HepG2 (cell line): Measurements from ENCODE around the gene INO80. TPM values are rescaled to one million over a fixed set of nuclear protein-coding genes. Genes with fewer than 3 reads are reported as not detected.

Source experiments
- EED ChIP-seq: sonication (generic); formaldehyde crosslinking; IDR thresholded peaks from 2 replicates; pipeline ENCODE4 v1.5.0; 2020; ENCODE audit warnings: mild to moderate bottlenecking, missing genetic modification reagents
- GATAD2A ChIP-seq: IDR thresholded peaks from 2 replicates; pipeline ENCODE4 v1.6.1; 2016
- ISL2 ChIP-seq: sonication (generic); formaldehyde crosslinking; IDR thresholded peaks from 2 replicates; pipeline ENCODE4 v1.5.0; 2020; ENCODE audit warnings: missing genetic modification reagents
- MED8 ChIP-seq: sonication (generic); formaldehyde crosslinking; IDR thresholded peaks from 2 replicates; pipeline ENCODE4 v1.8.1; 2023; ENCODE audit warnings: mild to moderate bottlenecking, missing genetic modification reagents; ENCODE audit not compliant: insufficient replicate concordance
- NFYC ChIP-seq: IDR thresholded peaks from 2 replicates; pipeline ENCODE4 v1.6.1; 2016; ENCODE audit warnings: missing genetic modification reagents, missing compliant biosample characterization
- RBAK ChIP-seq: sonication (generic); formaldehyde crosslinking; IDR thresholded peaks from 2 replicates; pipeline ENCODE4 v1.5.1; 2020; ENCODE audit warnings: mild to moderate bottlenecking, missing genetic modification reagents
- RBM22 ChIP-seq: fragments of 200-400 bp; formaldehyde crosslinking; optimal IDR thresholded peaks from 2 replicates; pipeline ENCODE3; 2017; ENCODE audit warnings: mild to moderate bottlenecking, low read length, moderate library complexity
- ZFY ChIP-seq: sonication (generic); formaldehyde crosslinking; IDR thresholded peaks from 2 replicates; pipeline ENCODE4 v1.4.0; 2020; ENCODE audit warnings: missing genetic modification reagents
- ZNF24 ChIP-seq: fragments of 450-650 bp; IDR thresholded peaks from 2 replicates; pipeline ENCODE4 v1.6.1; 2017; ENCODE audit warnings: antibody characterized with exemption, mild to moderate bottlenecking
- ZNF251 ChIP-seq: sonication (generic); formaldehyde crosslinking; IDR thresholded peaks from 2 replicates; pipeline ENCODE4 v1.9.0; 2021; ENCODE audit warnings: mild to moderate bottlenecking, missing genetic modification reagents
- ZNF253 ChIP-seq: sonication (generic); formaldehyde crosslinking; IDR thresholded peaks from 2 replicates; pipeline ENCODE4 v1.8.0; 2022; ENCODE audit warnings: mild to moderate bottlenecking, missing genetic modification reagents, borderline replicate concordance
- ZNF263 ChIP-seq: sonication (generic); formaldehyde crosslinking; IDR thresholded peaks from 2 replicates; pipeline ENCODE4 v1.4.0; 2020; ENCODE audit warnings: missing genetic modification reagents
- ZNF563 ChIP-seq: sonication (generic); formaldehyde crosslinking; IDR thresholded peaks from 2 replicates; pipeline ENCODE4 v1.8.0; 2022; ENCODE audit warnings: mild to moderate bottlenecking, moderate library complexity, missing genetic modification reagents
- ZNF777 ChIP-seq: sonication (generic); formaldehyde crosslinking; IDR thresholded peaks from 2 replicates; pipeline ENCODE4 v1.4.0; 2020; ENCODE audit warnings: missing genetic modification reagents
- ZNF781 ChIP-seq: sonication (generic); formaldehyde crosslinking; IDR thresholded peaks from 2 replicates; pipeline ENCODE4 v1.5.1; 2020; ENCODE audit warnings: borderline replicate concordance, mild to moderate bottlenecking, missing genetic modification reagents; ENCODE audit errors: not compliant biosample characterization
- ZNF816 ChIP-seq: sonication (generic); formaldehyde crosslinking; IDR thresholded peaks from 2 replicates; pipeline ENCODE4 v1.8.0; 2022; ENCODE audit warnings: missing genetic modification reagents, mild to moderate bottlenecking, borderline replicate concordance
- polyA plus RNA-seq, 8 experiments: library from polyadenylated mRNA; depleted of rRNA in 3 of 8; stranded (reverse) in 7 of 8; unstranded in 1 of 8; fragments of >200 nt; fragmentation: Illumina TruSeq in 4 of 8; extraction: Trizol in 4 of 8; gene quantifications; 2 replicates each; pipeline versions ENCODE4 v1.2.1 to v1.2.3, GENCODE V29; 2011 to 2016; ENCODE audit warnings: low read depth in 4 of 8, missing spikeins in 1 of 8, mixed read lengths in 1 of 8; ENCODE audit not compliant: insufficient read depth in 1 of 8
- total RNA-seq, 5 experiments: library from RNA; depleted of rRNA; stranded (reverse); fragments of >200 nt; fragmentation: Illumina TruSeq; extraction: Trizol; gene quantifications; 2 replicates each; pipeline ENCODE4 v1.2.3, GENCODE V29; 2016; ENCODE audit warnings: low read depth in 1 of 5
- TF ChIP-seq, protein P1 (sequence below): IDR thresholded peaks from 2 replicates; pipeline ENCODE4 v1.6.1; 2016; ENCODE audit warnings: missing genetic modification reagents, missing compliant biosample characterization
- TF ChIP-seq, protein P2 (sequence below): sonication (generic); formaldehyde crosslinking; IDR thresholded peaks from 2 replicates; pipeline ENCODE4 v1.4.0; 2020; ENCODE audit warnings: low read depth, missing genetic modification reagents
- TF ChIP-seq, protein P3 (sequence below): IDR thresholded peaks from 2 replicates; pipeline ENCODE4 v1.6.1; 2018; ENCODE audit warnings: missing genetic modification reagents, mild to moderate bottlenecking, missing compliant biosample characterization
- TF ChIP-seq, protein P4 (sequence below): IDR thresholded peaks from 2 replicates; pipeline ENCODE4 v1.6.1; 2016; ENCODE audit warnings: control low read depth

The INO80 gene
- total and polyA plus RNA-seq, 2 of the 13 experiments (the other 11 are each of a cell fraction or from before 2014, with no cell fraction given), result 3.6 to 14.8 TPM

- TF ChIP-seq, protein P1, sequence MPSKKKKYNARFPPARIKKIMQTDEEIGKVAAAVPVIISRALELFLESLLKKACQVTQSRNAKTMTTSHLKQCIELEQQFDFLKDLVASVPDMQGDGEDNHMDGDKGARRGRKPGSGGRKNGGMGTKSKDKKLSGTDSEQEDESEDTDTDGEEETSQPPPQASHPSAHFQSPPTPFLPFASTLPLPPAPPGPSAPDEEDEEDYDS (CRISPR knock-in tag), result 0 out of 2 replicates have a peak, but pooled peaks have one; percentile 28
- TF ChIP-seq ZNF251 (CRISPR knock-in tag), result no peak
- no peak for TF ChIP-seq ZNF777 (CRISPR knock-in tag)
- TF ChIP-seq ZNF24, result 0 out of 2 replicates have a peak, but pooled peaks have one; percentile 54
- 0 out of 2 replicates have a peak, but pooled peaks have one; percentile 19 for TF ChIP-seq ZNF563
- TF ChIP-seq, protein P2, sequence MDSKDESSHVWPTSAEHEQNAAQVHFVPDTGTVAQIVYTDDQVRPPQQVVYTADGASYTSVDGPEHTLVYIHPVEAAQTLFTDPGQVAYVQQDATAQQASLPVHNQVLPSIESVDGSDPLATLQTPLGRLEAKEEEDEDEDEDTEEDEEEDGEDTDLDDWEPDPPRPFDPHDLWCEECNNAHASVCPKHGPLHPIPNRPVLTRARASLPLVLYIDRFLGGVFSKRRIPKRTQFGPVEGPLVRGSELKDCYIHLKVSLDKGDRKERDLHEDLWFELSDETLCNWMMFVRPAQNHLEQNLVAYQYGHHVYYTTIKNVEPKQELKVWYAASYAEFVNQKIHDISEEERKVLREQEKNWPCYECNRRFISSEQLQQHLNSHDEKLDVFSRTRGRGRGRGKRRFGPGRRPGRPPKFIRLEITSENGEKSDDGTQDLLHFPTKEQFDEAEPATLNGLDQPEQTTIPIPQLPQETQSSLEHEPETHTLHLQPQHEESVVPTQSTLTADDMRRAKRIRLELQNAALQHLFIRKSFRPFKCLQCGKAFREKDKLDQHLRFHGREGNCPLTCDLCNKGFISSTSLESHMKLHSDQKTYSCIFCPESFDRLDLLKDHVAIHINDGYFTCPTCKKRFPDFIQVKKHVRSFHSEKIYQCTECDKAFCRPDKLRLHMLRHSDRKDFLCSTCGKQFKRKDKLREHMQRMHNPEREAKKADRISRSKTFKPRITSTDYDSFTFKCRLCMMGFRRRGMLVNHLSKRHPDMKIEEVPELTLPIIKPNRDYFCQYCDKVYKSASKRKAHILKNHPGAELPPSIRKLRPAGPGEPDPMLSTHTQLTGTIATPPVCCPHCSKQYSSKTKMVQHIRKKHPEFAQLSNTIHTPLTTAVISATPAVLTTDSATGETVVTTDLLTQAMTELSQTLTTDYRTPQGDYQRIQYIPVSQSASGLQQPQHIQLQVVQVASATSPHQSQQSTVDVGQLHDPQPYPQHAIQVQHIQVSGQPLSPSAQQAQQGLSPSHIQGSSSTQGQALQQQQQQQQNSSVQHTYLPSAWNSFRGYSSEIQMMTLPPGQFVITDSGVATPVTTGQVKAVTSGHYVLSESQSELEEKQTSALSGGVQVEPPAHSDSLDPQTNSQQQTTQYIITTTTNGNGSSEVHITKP (CRISPR knock-in tag), result 0 out of 2 replicates have a peak, but pooled peaks have one; percentile 76
- TF ChIP-seq ISL2 (CRISPR knock-in tag), result no peak
- TF ChIP-seq ZNF781, result no peak
- no peak for TF ChIP-seq MED8
- TF ChIP-seq ZNF253 (CRISPR knock-in tag), result no peak
- no peak for TF ChIP-seq ZNF263 (CRISPR knock-in tag)
- no peak for TF ChIP-seq RBM22
- peak; percentile 50; the same call in 1 of the 2 replicates for TF ChIP-seq NFYC
- TF ChIP-seq ZFY, result peak; percentile 43; the same call in 1 of the 2 replicates
- TF ChIP-seq EED (CRISPR knock-in tag), result 0 out of 2 replicates have a peak, but pooled peaks have one; percentile 32
- TF ChIP-seq, protein P3, sequence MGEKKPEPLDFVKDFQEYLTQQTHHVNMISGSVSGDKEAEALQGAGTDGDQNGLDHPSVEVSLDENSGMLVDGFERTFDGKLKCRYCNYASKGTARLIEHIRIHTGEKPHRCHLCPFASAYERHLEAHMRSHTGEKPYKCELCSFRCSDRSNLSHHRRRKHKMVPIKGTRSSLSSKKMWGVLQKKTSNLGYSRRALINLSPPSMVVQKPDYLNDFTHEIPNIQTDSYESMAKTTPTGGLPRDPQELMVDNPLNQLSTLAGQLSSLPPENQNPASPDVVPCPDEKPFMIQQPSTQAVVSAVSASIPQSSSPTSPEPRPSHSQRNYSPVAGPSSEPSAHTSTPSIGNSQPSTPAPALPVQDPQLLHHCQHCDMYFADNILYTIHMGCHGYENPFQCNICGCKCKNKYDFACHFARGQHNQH (CRISPR knock-in tag), result 0 out of 2 replicates have a peak, but pooled peaks have one; percentile 46
- no peak for TF ChIP-seq RBAK (CRISPR knock-in tag)
- TF ChIP-seq, protein P4, sequence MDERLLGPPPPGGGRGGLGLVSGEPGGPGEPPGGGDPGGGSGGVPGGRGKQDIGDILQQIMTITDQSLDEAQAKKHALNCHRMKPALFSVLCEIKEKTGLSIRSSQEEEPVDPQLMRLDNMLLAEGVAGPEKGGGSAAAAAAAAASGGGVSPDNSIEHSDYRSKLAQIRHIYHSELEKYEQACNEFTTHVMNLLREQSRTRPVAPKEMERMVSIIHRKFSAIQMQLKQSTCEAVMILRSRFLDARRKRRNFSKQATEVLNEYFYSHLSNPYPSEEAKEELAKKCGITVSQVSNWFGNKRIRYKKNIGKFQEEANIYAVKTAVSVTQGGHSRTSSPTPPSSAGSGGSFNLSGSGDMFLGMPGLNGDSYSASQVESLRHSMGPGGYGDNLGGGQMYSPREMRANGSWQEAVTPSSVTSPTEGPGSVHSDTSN, result peak; percentile 53; the same call in 1 of the 2 replicates
- 0 out of 2 replicates have a peak, but pooled peaks have one; percentile 15 for TF ChIP-seq GATAD2A (CRISPR knock-in tag)
- TF ChIP-seq ZNF816 (CRISPR knock-in tag), result no peak
These were observed 179.1 kb downstream of the INO80 start (continued) for GRCh38 chr15:40936709-40937666.
